Activated naive CD8-positive, alpha-beta T cell treated with anti-CD3 and anti-CD28 coated beads for 36 hours (primary cell): Measurements from ENCODE around the gene KHNYN. TPM values are rescaled to one million over a fixed set of nuclear protein-coding genes. Genes with fewer than 3 reads are reported as not detected.

Experiments used
- total RNA-seq, 2 experiments: library from RNA; stranded (reverse); gene quantifications; one replicate each; pipeline ENCODE4 v1.2.3, GENCODE V29; 2021

The KHNYN gene
- total RNA-seq, 2 experiments from 2014 or later, result 47.3 to 48.7 TPM

Other genes starting within 250 kb of the KHNYN start
- 100 to 1,000 TPM; 152 to 161 TPM for gene IPO4, start 241.1 kb upstream of the KHNYN start, total RNA-seq
- 10 to 100 TPM; 20.7 to 22.5 TPM for gene TM9SF1, start 234.5 kb upstream of the KHNYN start, total RNA-seq
- gene TSSK4, start 224.3 kb upstream of the KHNYN start, total RNA-seq, result not detected
- 10 to 100 TPM; 54.4 to 58.9 TPM for gene CHMP4A, start 216.5 kb upstream of the KHNYN start, total RNA-seq
- gene MDP1, start 213.9 kb upstream of the KHNYN start, total RNA-seq, result 10 to 100 TPM; 19.4 to 20.9 TPM
- gene NEDD8, start 197.6 kb upstream of the KHNYN start, total RNA-seq, result 100 to 1,000 TPM; 194 to 201 TPM
- 10 to 100 TPM; 44.5 to 48.4 TPM for gene GMPR2, start 197.0 kb upstream of the KHNYN start, total RNA-seq
- gene TINF2, start 187.3 kb upstream of the KHNYN start, total RNA-seq, result 10 to 100 TPM; 68.2 to 71.1 TPM
- 1 to 10 TPM; 2.6 to 3.3 TPM for gene TGM1, start 166.8 kb upstream of the KHNYN start, total RNA-seq
- gene RABGGTA, start 158.4 kb upstream of the KHNYN start, total RNA-seq, result 10 to 100 TPM; 34.5 to 36.1 TPM
- gene DHRS1, start 130.2 kb upstream of the KHNYN start, total RNA-seq, result 1 to 10 TPM; 7.4 to 8.6 TPM
- gene NOP9, start 130.1 kb upstream of the KHNYN start, total RNA-seq, result 10 to 100 TPM; 40.9 to 45.0 TPM
- gene CIDEB, start 122.0 kb upstream of the KHNYN start, total RNA-seq, result 1 to 10 TPM; 6.0 to 6.7 TPM
- 10 to 100 TPM; 11.5 TPM for gene LTB4R2, start 119.8 kb upstream of the KHNYN start, total RNA-seq
- gene LTB4R, start 118.5 kb upstream of the KHNYN start, total RNA-seq, result 10 to 100 TPM in 1 of 2 experiments, 1 to 10 TPM in 1; 9.3 to 10.3 TPM
- 1 to 10 TPM in 1 of 2 experiments, under 1 TPM in 1; 0.70 to 1.0 TPM for gene ADCY4, start 94.9 kb upstream of the KHNYN start, total RNA-seq
- 1 to 10 TPM; 5.4 to 6.3 TPM for gene RIPK3, start 90.0 kb upstream of the KHNYN start, total RNA-seq
- gene NFATC4, start 61.8 kb upstream of the KHNYN start, total RNA-seq, result 1 to 10 TPM in 1 of 2 experiments, under 1 TPM in 1; 0.54 to 1.1 TPM
- under 1 TPM; 0.08 to 0.10 TPM for gene NYNRIN, start 31.0 kb upstream of the KHNYN start, total RNA-seq
- 1 to 10 TPM; 5.5 to 6.4 TPM for gene CBLN3, start 286 bp upstream of the KHNYN start, total RNA-seq
- gene SDR39U1, start 12.8 kb downstream of the KHNYN start, total RNA-seq, result 10 to 100 TPM; 57.8 to 59.0 TPM
- gene CMA1, start 78.3 kb downstream of the KHNYN start, total RNA-seq, result under 1 TPM; 0.25 to 0.50 TPM
- not detected for gene CTSG, start 146.3 kb downstream of the KHNYN start, total RNA-seq
- 10 to 100 TPM; 48.1 to 51.4 TPM for gene GZMH, start 179.7 kb downstream of the KHNYN start, total RNA-seq
- 1,000 to 10,000 TPM; 1,271 to 1,284 TPM for gene GZMB, start 204.2 kb downstream of the KHNYN start, total RNA-seq